Stimulated activated CD4-positive, alpha-beta T cell treated with anti-CD3 and anti-CD28 coated beads, Interleukin-15, amount 100 ng/mL, for 24 hours (primary cell): ENCODE results near the gene PPP1R26.
"Not testable (repeated sequence)": the region's sequence is repeated elsewhere in the genome, so short reads cannot be mapped to it uniquely, and the experiment has no call there.

Source experiments
- DNase-seq: peaks from one replicate; pipeline ENCODE4 v3.0.0-alpha.2; 2020

The PPP1R26 gene

GRCh38 chr9:135524130-135524861 is 44.7 kb downstream of the PPP1R26 start:
- no peak for DNase-seq

- DNase-seq: no peak
Observed at GRCh38 chr9:135525241-135526088, 45.9 kb downstream of the PPP1R26 start.

- no peak for DNase-seq
Observed at GRCh38 chr9:135526089-135526729, 46.6 kb downstream of the PPP1R26 start.

- DNase-seq: no peak
Observed at GRCh38 chr9:135526730-135527571, 47.4 kb downstream of the PPP1R26 start.

- DNase-seq: not testable (repeated sequence)
Observed at GRCh38 chr9:135528842-135529435, 49.4 kb downstream of the PPP1R26 start.

- no peak for DNase-seq
Observed at GRCh38 chr9:135530146-135530545, 50.6 kb downstream of the PPP1R26 start.

GRCh38 chr9:135531096-135531495 is 51.5 kb downstream of the PPP1R26 start:
- DNase-seq: no peak

- no peak for DNase-seq
Observed at GRCh38 chr9:135533113-135533512, 53.5 kb downstream of the PPP1R26 start.

GRCh38 chr9:135533674-135534073 is 54.1 kb downstream of the PPP1R26 start:
- DNase-seq: no peak

- not testable (repeated sequence) for DNase-seq
Observed at GRCh38 chr9:135534192-135534711, 54.7 kb downstream of the PPP1R26 start.

- DNase-seq: not testable (repeated sequence)
Observed at GRCh38 chr9:135534826-135535225, 55.2 kb downstream of the PPP1R26 start.

- DNase-seq: not testable (repeated sequence)
Observed at GRCh38 chr9:135535631-135536030, 56.0 kb downstream of the PPP1R26 start.

GRCh38 chr9:135536216-135536615 is 56.6 kb downstream of the PPP1R26 start:
- DNase-seq: no peak
